ENCODE data around the gene KRTAP13-2. TPM values are rescaled to one million over a fixed set of nuclear protein-coding genes. Genes with fewer than 3 reads are reported as not detected.
A peak's percentile ranks its signal among the peaks of the same experiment; 100 is the strongest.

Gene KRTAP13-2
- total and polyA plus RNA-seq, 5 donors from 2014 or later = not detected

GRCh38 chr21:30354308-30355005 is 17.6 kb downstream of the KRTAP13-2 start:
- no peak overlapping the region for H3K27ac Mint-ChIP-seq
- no peaks in the 10 kb centered on the region for H3K27me3 ChIP-seq (ENCODE audit: control insufficient read depth, insufficient read depth, low read length)
- H3K4me1 ChIP-seq (ENCODE audit: control insufficient read depth, insufficient read depth, low read length, poor library complexity, severe bottlenecking) = no peaks in the 10 kb centered on the region
- H3K9me3 Mint-ChIP-seq = peaks cover 0 to 5% (median 0%) of the 10 kb centered on the region in 7 donors
- no peaks in the 10 kb centered on the region for H3K36me3 Mint-ChIP-seq
- ATAC-seq (ENCODE audit: low read depth in 2 of 2) (no peak), DNase-seq (no peak)
- H3K36me3 ChIP-seq (ENCODE audit: control insufficient read depth, insufficient read depth, low read length) = no peaks in the 10 kb centered on the region
- H3K4me1 Mint-ChIP-seq = no peaks in the 10 kb centered on the region
- H3K9me3 ChIP-seq (ENCODE audit: control insufficient read depth in 2 of 2, low read length in 2 of 2) = no peaks in the 10 kb centered on the region
- no peak overlapping the region for H3K4me3 ChIP-seq (ENCODE audit: low read depth, low read length)
- no peak overlapping the region for H3K27ac ChIP-seq (ENCODE audit: insufficient read depth, low read length, poor library complexity, severe bottlenecking)
- no peaks in the 10 kb centered on the region for H3K27me3 Mint-ChIP-seq
- no peak overlapping the region for H3K4me3 Mint-ChIP-seq

GRCh38 chr21:30351534-30351933 is 20.5 kb downstream of the KRTAP13-2 start:
- H3K27me3 ChIP-seq (ENCODE audit: control insufficient read depth, insufficient read depth, low read length) = no peaks in the 10 kb centered on the region
- DNase-seq (no peak), ATAC-seq (ENCODE audit: low read depth in 2 of 2) (no peak)
- H3K4me3 Mint-ChIP-seq = no peak overlapping the region
- H3K36me3 Mint-ChIP-seq = no peaks in the 10 kb centered on the region
- no peaks in the 10 kb centered on the region for H3K27me3 Mint-ChIP-seq
- no peaks in the 10 kb centered on the region for H3K4me1 ChIP-seq (ENCODE audit: control insufficient read depth, insufficient read depth, low read length, poor library complexity, severe bottlenecking)
- no peak overlapping the region for H3K4me3 ChIP-seq (ENCODE audit: low read depth, low read length)
- H3K4me1 Mint-ChIP-seq = no peaks in the 10 kb centered on the region
- H3K36me3 ChIP-seq (ENCODE audit: control insufficient read depth, insufficient read depth, low read length) = no peaks in the 10 kb centered on the region
- peaks cover 0 to 5% (median 0%) of the 10 kb centered on the region in 7 donors for H3K9me3 Mint-ChIP-seq
- no peaks in the 10 kb centered on the region for H3K9me3 ChIP-seq (ENCODE audit: control insufficient read depth in 2 of 2, low read length in 2 of 2)
- H3K27ac ChIP-seq (ENCODE audit: insufficient read depth, low read length, poor library complexity, severe bottlenecking) = no peak overlapping the region
- H3K27ac Mint-ChIP-seq = no peak overlapping the region

GRCh38 chr21:30349572-30349971 is 22.5 kb downstream of the KRTAP13-2 start:
- no peaks in the 10 kb centered on the region for H3K4me1 ChIP-seq (ENCODE audit: control insufficient read depth, insufficient read depth, low read length, poor library complexity, severe bottlenecking)

GRCh38 chr21:30348506-30348905 is 23.6 kb downstream of the KRTAP13-2 start, which contains the start of gene KRTAP23-1:
KRTAP23-1 (minus strand) TSS chr21:30348606; CDS start chr21:30348606, 0 bp downstream.
- Mint-ChIP-seq H3K9me3 (peaks cover 0 to 3% (median 0%) of the 10 kb centered on the region in 7 donors), H3K4me1 (no peaks in the 10 kb centered on the region), H3K27me3 (no peaks in the 10 kb centered on the region), H3K36me3 (no peaks in the 10 kb centered on the region), H3K27ac (no peak within 1 kb of the TSS), H3K4me3 (no peak within 1 kb of the TSS)
- H3K36me3 ChIP-seq (ENCODE audit: control insufficient read depth, insufficient read depth, low read length) = no peaks in the 10 kb centered on the region
- H3K4me3 ChIP-seq (ENCODE audit: low read depth, low read length) = no peak within 1 kb of the TSS
- H3K9me3 ChIP-seq (ENCODE audit: control insufficient read depth in 2 of 2, low read length in 2 of 2) = no peaks in the 10 kb centered on the region
- ATAC-seq (ENCODE audit: low read depth in 2 of 2) (no peak), DNase-seq (no peak)
- no peak within 1 kb of the TSS for H3K27ac ChIP-seq (ENCODE audit: insufficient read depth, low read length, poor library complexity, severe bottlenecking)
- no peaks in the 10 kb centered on the region for H3K4me1 ChIP-seq (ENCODE audit: control insufficient read depth, insufficient read depth, low read length, poor library complexity, severe bottlenecking)
- H3K27me3 ChIP-seq (ENCODE audit: control insufficient read depth, insufficient read depth, low read length) = no peaks in the 10 kb centered on the region

More at GRCh38 chr21:30349572-30349971, 22.5 kb downstream of the KRTAP13-2 start:
- Mint-ChIP-seq H3K9me3 (peaks cover 0 to 3% (median 0%) of the 10 kb centered on the region in 7 donors), H3K4me3 (no peak overlapping the region), H3K27me3 (no peaks in the 10 kb centered on the region), H3K27ac (no peak overlapping the region), H3K4me1 (no peaks in the 10 kb centered on the region), H3K36me3 (no peaks in the 10 kb centered on the region)
- Histone ChIP-seq H3K27me3 (ENCODE audit: control insufficient read depth, insufficient read depth, low read length) (no peaks in the 10 kb centered on the region), H3K36me3 (ENCODE audit: control insufficient read depth, insufficient read depth, low read length) (no peaks in the 10 kb centered on the region), H3K4me3 (ENCODE audit: low read depth, low read length) (no peak overlapping the region), H3K27ac (ENCODE audit: insufficient read depth, low read length, poor library complexity, severe bottlenecking) (no peak overlapping the region), H3K9me3 (ENCODE audit: control insufficient read depth in 2 of 2, low read length in 2 of 2) (no peaks in the 10 kb centered on the region)
- DNase-seq (no peak), ATAC-seq (ENCODE audit: low read depth in 2 of 2) (no peak)

DNA sequence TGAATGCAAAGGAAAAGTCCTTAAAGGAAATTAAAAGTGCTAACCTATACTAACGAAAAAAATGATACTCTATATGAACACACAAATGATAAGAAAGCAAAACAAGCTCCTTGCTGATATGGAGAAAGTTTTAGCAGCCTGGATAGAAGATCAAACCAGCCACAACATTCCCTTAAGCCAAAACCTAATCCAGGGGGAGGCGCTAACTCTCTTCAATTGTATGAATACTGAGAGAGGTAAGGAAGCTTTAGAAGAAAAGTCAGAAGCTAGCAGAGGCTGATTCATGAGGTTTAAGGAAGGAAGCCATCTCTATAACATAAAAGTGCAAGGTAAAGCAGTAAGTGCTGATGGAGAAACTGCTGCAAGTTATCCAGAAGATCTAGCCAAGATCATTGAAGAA is 27.1 kb downstream of the KRTAP13-2 start:
- no peaks in the 10 kb centered on the region for H3K27me3 ChIP-seq (ENCODE audit: control insufficient read depth, insufficient read depth, low read length)
- no peaks in the 10 kb centered on the region for H3K9me3 ChIP-seq (ENCODE audit: control insufficient read depth in 2 of 2, low read length in 2 of 2)
- H3K4me1 Mint-ChIP-seq = no peaks in the 10 kb centered on the region
- no peaks in the 10 kb centered on the region for H3K36me3 Mint-ChIP-seq
- no peaks in the 10 kb centered on the region for H3K27me3 Mint-ChIP-seq
- no peak overlapping the region for H3K27ac Mint-ChIP-seq
- H3K36me3 ChIP-seq (ENCODE audit: control insufficient read depth, insufficient read depth, low read length) = no peaks in the 10 kb centered on the region
- peaks cover 0 to 1% (median 0%) of the 10 kb centered on the region in 7 donors for H3K9me3 Mint-ChIP-seq
- no peak overlapping the region for H3K4me3 ChIP-seq (ENCODE audit: low read depth, low read length)
- H3K27ac ChIP-seq (ENCODE audit: insufficient read depth, low read length, poor library complexity, severe bottlenecking) = no peak overlapping the region
- ATAC-seq (ENCODE audit: low read depth in 2 of 2) = no peak
- H3K4me1 ChIP-seq (ENCODE audit: control insufficient read depth, insufficient read depth, low read length, poor library complexity, severe bottlenecking) = no peaks in the 10 kb centered on the region
- DNase-seq = no peak
- no peak overlapping the region for H3K4me3 Mint-ChIP-seq

GRCh38 chr21:30340714-30341573 is 31.1 kb downstream of the KRTAP13-2 start:
- Mint-ChIP-seq H3K4me3 (no peak overlapping the region), H3K4me1 (no peaks in the 10 kb centered on the region), H3K27me3 (no peaks in the 10 kb centered on the region), H3K36me3 (no peaks in the 10 kb centered on the region), H3K27ac (peak overlapping the region in 1 of 3 donors; percentile 18), H3K9me3 (peaks cover 0 to 1% (median 0%) of the 10 kb centered on the region in 7 donors)
- no peak overlapping the region for H3K27ac ChIP-seq (ENCODE audit: insufficient read depth, low read length, poor library complexity, severe bottlenecking)
- H3K4me1 ChIP-seq (ENCODE audit: control insufficient read depth, insufficient read depth, low read length, poor library complexity, severe bottlenecking) = no peaks in the 10 kb centered on the region
- H3K9me3 ChIP-seq (ENCODE audit: control insufficient read depth in 2 of 2, low read length in 2 of 2) = no peaks in the 10 kb centered on the region
- DNase-seq (peak in 2 of 3 donors; percentile 22 to 26), ATAC-seq (ENCODE audit: low read depth in 2 of 2) (no peak)
- no peak overlapping the region for H3K4me3 ChIP-seq (ENCODE audit: low read depth, low read length)
- H3K36me3 ChIP-seq (ENCODE audit: control insufficient read depth, insufficient read depth, low read length) = no peaks in the 10 kb centered on the region
- no peaks in the 10 kb centered on the region for H3K27me3 ChIP-seq (ENCODE audit: control insufficient read depth, insufficient read depth, low read length)

- H3K27ac Mint-ChIP-seq = no peak overlapping the region
- no peaks in the 10 kb centered on the region for H3K9me3 ChIP-seq (ENCODE audit: control insufficient read depth in 2 of 2, low read length in 2 of 2)
- H3K4me3 ChIP-seq (ENCODE audit: low read depth, low read length) = no peak overlapping the region
- no peak overlapping the region for H3K4me3 Mint-ChIP-seq
- H3K27me3 ChIP-seq (ENCODE audit: control insufficient read depth, insufficient read depth, low read length) = no peaks in the 10 kb centered on the region
- ATAC-seq (ENCODE audit: low read depth in 2 of 2) = no peak
- no peak overlapping the region for H3K27ac ChIP-seq (ENCODE audit: insufficient read depth, low read length, poor library complexity, severe bottlenecking)
- H3K36me3 Mint-ChIP-seq = no peaks in the 10 kb centered on the region
- no peaks in the 10 kb centered on the region for H3K9me3 Mint-ChIP-seq
- DNase-seq = no peak
- no peaks in the 10 kb centered on the region for H3K4me1 Mint-ChIP-seq
- no peaks in the 10 kb centered on the region for H3K36me3 ChIP-seq (ENCODE audit: control insufficient read depth, insufficient read depth, low read length)
- H3K27me3 Mint-ChIP-seq = no peaks in the 10 kb centered on the region
- H3K4me1 ChIP-seq (ENCODE audit: control insufficient read depth, insufficient read depth, low read length, poor library complexity, severe bottlenecking) = no peaks in the 10 kb centered on the region
Measured at GRCh38 chr21:30338717-30339116, 33.4 kb downstream of the KRTAP13-2 start.

All from CD4-positive, CD25-positive, alpha-beta regulatory T cell (primary cell).